AG10803 (cell line): ENCODE data around the gene KRT32.
"Not testable (repeated sequence)": the region's sequence is repeated elsewhere in the genome, so short reads cannot be mapped to it uniquely, and the experiment has no call there.

ENCODE experiments used
- DNase-seq: peaks from one replicate; pipeline ENCODE4 v3.0.0; 2010; ENCODE audit warnings: low read depth
- H3K4me3 ChIP-seq: 2 replicates; pipeline ENCODE4 v1.5.1; 2011; ENCODE audit warnings: mild to moderate bottlenecking, low read length, control low read depth
- CTCF ChIP-seq: conservative IDR thresholded peaks from 2 replicates; pipeline ENCODE4 v1.5.1; 2011; ENCODE audit warnings: mild to moderate bottlenecking, low read length, control low read depth, inconsistent platforms

The KRT32 gene

GRCh38 chr17:41440531-41441033, 26.6 kb downstream of the KRT32 start, which contains the start of gene KRT38:
Gene KRT38 (minus strand): TSS chr17:41440983. CDS start chr17:41440921, 62 bp downstream.
- DNase-seq: no peak
- no peak for TF ChIP-seq CTCF
- no peak within 1 kb of the TSS for H3K4me3 ChIP-seq

DNA sequence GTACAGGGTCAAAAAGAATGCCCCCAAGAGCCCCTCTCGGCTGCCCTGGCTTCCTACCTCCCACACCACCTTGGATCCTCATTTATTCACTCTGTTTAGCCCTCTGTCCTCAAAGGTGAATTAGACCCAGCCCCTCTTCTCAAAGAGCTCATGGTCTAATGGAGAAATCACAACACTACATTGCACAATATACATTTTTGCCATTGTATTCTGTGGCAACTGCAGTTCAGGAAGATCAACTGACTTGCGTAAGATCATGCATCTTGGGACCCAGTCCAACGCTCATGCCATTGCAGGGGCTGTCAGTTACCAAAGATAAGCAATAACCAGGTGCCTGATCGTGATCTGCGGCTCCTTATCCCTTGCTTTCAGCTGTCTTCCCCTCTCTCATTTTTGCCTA, 27.8 kb downstream of the KRT32 start:
- peak; percentile 80 for DNase-seq
- H3K4me3 ChIP-seq: no peak overlapping the region
- no peak for TF ChIP-seq CTCF

GRCh38 chr17:41437769-41438168, 29.4 kb downstream of the KRT32 start:
- no peak for TF ChIP-seq CTCF
- no peak for DNase-seq

DNA sequence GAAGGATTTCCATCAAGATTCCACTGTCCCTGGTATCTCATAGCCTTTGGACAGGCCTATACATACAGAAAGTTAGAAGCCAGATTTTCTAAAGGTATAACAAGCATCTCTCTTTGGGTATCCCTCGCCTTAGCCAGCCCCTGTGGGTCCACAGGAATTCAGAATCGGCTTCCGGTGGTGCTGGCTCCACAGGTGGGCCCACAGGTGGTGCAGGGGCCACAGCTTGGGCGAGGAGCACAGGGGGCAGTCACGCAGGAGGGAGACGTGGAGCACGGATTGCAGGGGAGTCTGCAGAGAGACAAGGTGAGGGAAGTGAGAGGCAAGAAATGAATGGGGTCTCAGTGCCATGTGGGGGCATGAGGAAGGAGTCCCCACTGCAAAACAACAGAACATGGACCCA, 29.9 kb downstream of the KRT32 start:
- H3K4me3 ChIP-seq: no peak overlapping the region
- TF ChIP-seq CTCF: no peak
- DNase-seq: no peak

More at GRCh38 chr17:41437769-41438168, 29.4 kb downstream of the KRT32 start:
- no peak overlapping the region for H3K4me3 ChIP-seq

- no peak for TF ChIP-seq CTCF
- no peak overlapping the region for H3K4me3 ChIP-seq
- DNase-seq: no peak
These were observed 32.8 kb downstream of the KRT32 start for GRCh38 chr17:41434415-41434814.

DNA sequence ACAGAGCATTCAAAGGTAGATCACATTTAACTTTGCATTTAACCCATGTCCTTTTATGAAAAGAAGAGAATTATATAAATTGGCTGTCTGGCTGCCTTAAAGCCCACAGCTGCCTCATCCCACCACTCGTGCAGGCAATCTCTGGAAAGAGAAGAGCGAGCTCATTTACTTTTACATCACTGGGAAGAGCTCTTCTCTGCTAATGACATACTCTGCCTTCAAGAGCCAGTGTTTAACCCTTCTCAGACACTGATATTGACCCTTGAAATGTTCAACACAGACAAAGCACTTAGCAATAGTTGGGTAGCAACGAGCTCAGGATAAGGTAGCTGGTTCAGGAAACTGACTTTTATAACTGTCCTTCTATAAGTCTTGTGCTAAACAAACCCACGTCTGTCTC, 33.2 kb downstream of the KRT32 start:
- no peak overlapping the region for H3K4me3 ChIP-seq
- TF ChIP-seq CTCF: no peak
- no peak for DNase-seq

- TF ChIP-seq CTCF: no peak
- no peak overlapping the region for H3K4me3 ChIP-seq
- no peak for DNase-seq
These were observed 33.6 kb downstream of the KRT32 start for GRCh38 chr17:41433586-41433985.

- H3K4me3 ChIP-seq, DNase-seq: not testable (repeated sequence)
These were observed 36.8 kb downstream of the KRT32 start for GRCh38 chr17:41430376-41430775.
